ENCODE measurements around the gene ARHGEF33. TPM values are rescaled to one million over a fixed set of nuclear protein-coding genes. Genes with fewer than 3 reads are reported as not detected.
A peak's percentile ranks its signal among the peaks of the same experiment; 100 is the strongest.

The ARHGEF33 gene
- not detected in 2 replicates for total RNA-seq (2014; rRNA removed; shearing (Covaris generic))

GRCh38 chr2:38889575-38889974, at the start of gene ARHGEF33:
Gene ARHGEF33, plus strand, starts transcription at chr2:38889875. Its CDS starts 29,573 bp downstream, at chr2:38919448.
- DNase-seq (ENCODE audit: low spot score): no peak

GRCh38 chr2:38850045-38850444, 39.6 kb upstream of the ARHGEF33 start:
- no peak for DNase-seq (ENCODE audit: low spot score)

- no peak for DNase-seq (ENCODE audit: low spot score)
Observed at GRCh38 chr2:38856165-38856564, 33.5 kb upstream of the ARHGEF33 start.

- no peak for DNase-seq (ENCODE audit: low spot score)
Observed at GRCh38 chr2:38862476-38862875, 27.2 kb upstream of the ARHGEF33 start.

- no peak for DNase-seq (ENCODE audit: low spot score)
Observed at GRCh38 chr2:38863061-38863695, 26.5 kb upstream of the ARHGEF33 start.

- DNase-seq (ENCODE audit: low spot score): no peak
Observed at GRCh38 chr2:38866773-38867443, 22.8 kb upstream of the ARHGEF33 start.

GRCh38 chr2:38871432-38871831, 18.2 kb upstream of the ARHGEF33 start:
- no peak for DNase-seq (ENCODE audit: low spot score)

GRCh38 chr2:38873763-38874162, 15.9 kb upstream of the ARHGEF33 start:
- no peak for DNase-seq (ENCODE audit: low spot score)

GRCh38 chr2:38875227-38875575, 14.5 kb upstream of the ARHGEF33 start:
- DNase-seq (ENCODE audit: low spot score): no peak

GRCh38 chr2:38875576-38876367, 13.9 kb upstream of the ARHGEF33 start, which contains the start of the genes DHX57 and MORN2:
Gene DHX57, minus strand, starts transcription at chr2:38875934. Its CDS starts 7,529 bp downstream, at chr2:38868405.
Gene MORN2, plus strand, starts transcription at chr2:38875976.
- DNase-seq (ENCODE audit: low spot score): peak; percentile 70

- no peak for DNase-seq (ENCODE audit: low spot score)
Observed at GRCh38 chr2:38876407-38876806, 13.3 kb upstream of the ARHGEF33 start.

GRCh38 chr2:38886063-38886462, 3.6 kb upstream of the ARHGEF33 start:
- DNase-seq (ENCODE audit: low spot score): no peak

GRCh38 chr2:38887347-38887746, 2.3 kb upstream of the ARHGEF33 start:
- DNase-seq (ENCODE audit: low spot score): no peak

- no peak for DNase-seq (ENCODE audit: low spot score)
Observed at GRCh38 chr2:38887902-38888554, 1.6 kb upstream of the ARHGEF33 start.

GRCh38 chr2:38889045-38889444, 630 bp upstream of the ARHGEF33 start:
- DNase-seq (ENCODE audit: low spot score): no peak

GRCh38 chr2:38892819-38893218, 3.1 kb downstream of the ARHGEF33 start:
- no peak for DNase-seq (ENCODE audit: low spot score)

- no peak for DNase-seq (ENCODE audit: low spot score)
Observed at GRCh38 chr2:38898256-38898655, 8.6 kb downstream of the ARHGEF33 start.

- no peak for DNase-seq (ENCODE audit: low spot score)
Observed at GRCh38 chr2:38900726-38901125, 11.1 kb downstream of the ARHGEF33 start.

GRCh38 chr2:38905251-38905650, 15.6 kb downstream of the ARHGEF33 start:
- DNase-seq (ENCODE audit: low spot score): no peak

- DNase-seq (ENCODE audit: low spot score): no peak
Observed at GRCh38 chr2:38907242-38907641, 17.6 kb downstream of the ARHGEF33 start.

- no peak for DNase-seq (ENCODE audit: low spot score)
Observed at GRCh38 chr2:38907743-38908562, 18.3 kb downstream of the ARHGEF33 start.
